NT2/D1 (cell line): ENCODE results near the gene SNX13.

Source experiments
- SUZ12 ChIP-seq: IDR thresholded peaks from 2 replicates; pipeline ENCODE4 v1.6.1; 2011; ENCODE audit not compliant: insufficient read length, insufficient read depth; ENCODE audit errors: extremely low read depth
- YY1 ChIP-seq: IDR thresholded peaks from 2 replicates; pipeline ENCODE4 v1.6.1; 2011; ENCODE audit not compliant: insufficient read length, insufficient read depth
- ZNF274 ChIP-seq: IDR thresholded peaks from 2 replicates; pipeline ENCODE4 v1.6.1; 2011; ENCODE audit warnings: mild to moderate bottlenecking, low read depth, low read length

GRCh38 chr7:17741426-17741825 is 198.9 kb downstream of the SNX13 start:
- no peak for TF ChIP-seq YY1
- no peak for TF ChIP-seq ZNF274
- no peak for TF ChIP-seq SUZ12
